ENCODE results near the gene FNTB. TPM values are rescaled to one million over a fixed set of nuclear protein-coding genes. Genes with fewer than 3 reads are reported as not detected.
"Not testable (repeated sequence)": the region's sequence is repeated elsewhere in the genome, so short reads cannot be mapped to it uniquely, and the experiment has no call there.

FNTB gene
- total RNA-seq, 1 donor: 12.7 TPM

- H4K20me1 ChIP-seq (ENCODE audit: insufficient read depth, low read length): no peaks in the 10 kb centered on the region
- H3K79me2 ChIP-seq (ENCODE audit: insufficient read depth, low read length): no peaks in the 10 kb centered on the region
- H3K4me1 ChIP-seq (ENCODE audit: insufficient read depth, low read length): no peaks in the 10 kb centered on the region
- H3K27ac ChIP-seq (ENCODE audit: low read depth, low read length): no peak overlapping the region
- TF ChIP-seq CTCF (IDR thresholded peaks at IDR 0.05; ENCODE audit: extremely low read depth, low read depth, low read length): no peak
- H2AFZ ChIP-seq (ENCODE audit: low read length): no peak overlapping the region
- no peak overlapping the region for H3K4me3 ChIP-seq (ENCODE audit: insufficient read depth, low read length)
- no peaks in the 10 kb centered on the region for H3K9me3 ChIP-seq (ENCODE audit: low read depth, low read length)
- no peak overlapping the region for H3K4me2 ChIP-seq (ENCODE audit: insufficient read depth, low read length)
- H3K27me3 ChIP-seq (ENCODE audit: insufficient read depth, low read length): no peaks in the 10 kb centered on the region
- peaks cover 24% of the 10 kb centered on the region for H3K36me3 ChIP-seq (ENCODE audit: insufficient read depth, low read length)
- DNase-seq (ENCODE audit: insufficient read length, low spot score, missing footprints): no peak
Observed at GRCh38 chr14:65025818-65026217, 39.1 kb downstream of the FNTB start.

- no peaks in the 10 kb centered on the region for H3K4me1 ChIP-seq (ENCODE audit: insufficient read depth, low read length)
- H3K27me3 ChIP-seq (ENCODE audit: insufficient read depth, low read length): no peaks in the 10 kb centered on the region
Observed at GRCh38 chr14:65026526-65026925, 39.8 kb downstream of the FNTB start.

GRCh38 chr14:65027127-65027799 is 40.6 kb downstream of the FNTB start:
- no peaks in the 10 kb centered on the region for H4K20me1 ChIP-seq (ENCODE audit: insufficient read depth, low read length)
- H3K4me1 ChIP-seq (ENCODE audit: insufficient read depth, low read length): no peaks in the 10 kb centered on the region
- peak; percentile 26 for DNase-seq (ENCODE audit: insufficient read length, low spot score, missing footprints)
- no peak overlapping the region for H3K4me3 ChIP-seq (ENCODE audit: insufficient read depth, low read length)
- peaks cover 28% of the 10 kb centered on the region for H3K36me3 ChIP-seq (ENCODE audit: insufficient read depth, low read length)
- no peak for TF ChIP-seq CTCF (IDR thresholded peaks at IDR 0.05; ENCODE audit: extremely low read depth, low read depth, low read length)
- H3K79me2 ChIP-seq (ENCODE audit: insufficient read depth, low read length): no peaks in the 10 kb centered on the region
- no peak overlapping the region for H3K4me2 ChIP-seq (ENCODE audit: insufficient read depth, low read length)
- H3K27ac ChIP-seq (ENCODE audit: low read depth, low read length): no peak overlapping the region
- no peaks in the 10 kb centered on the region for H3K27me3 ChIP-seq (ENCODE audit: insufficient read depth, low read length)
- no peaks in the 10 kb centered on the region for H3K9me3 ChIP-seq (ENCODE audit: low read depth, low read length)
- H2AFZ ChIP-seq (ENCODE audit: low read length): no peak overlapping the region

More at GRCh38 chr14:65026526-65026925, 39.8 kb downstream of the FNTB start:
- no peak overlapping the region for H2AFZ ChIP-seq (ENCODE audit: low read length)
- H3K4me2 ChIP-seq (ENCODE audit: insufficient read depth, low read length): no peak overlapping the region
- no peak for DNase-seq (ENCODE audit: insufficient read length, low spot score, missing footprints)
- no peak for TF ChIP-seq CTCF (IDR thresholded peaks at IDR 0.05; ENCODE audit: extremely low read depth, low read depth, low read length)
- H3K4me3 ChIP-seq (ENCODE audit: insufficient read depth, low read length): no peak overlapping the region
- no peaks in the 10 kb centered on the region for H3K9me3 ChIP-seq (ENCODE audit: low read depth, low read length)
- no peaks in the 10 kb centered on the region for H4K20me1 ChIP-seq (ENCODE audit: insufficient read depth, low read length)
- H3K27ac ChIP-seq (ENCODE audit: low read depth, low read length): no peak overlapping the region
- peaks cover 24% of the 10 kb centered on the region for H3K36me3 ChIP-seq (ENCODE audit: insufficient read depth, low read length)
- no peaks in the 10 kb centered on the region for H3K79me2 ChIP-seq (ENCODE audit: insufficient read depth, low read length)

- no peak for TF ChIP-seq CTCF (IDR thresholded peaks at IDR 0.05; ENCODE audit: extremely low read depth, low read depth, low read length)
- no peaks in the 10 kb centered on the region for H4K20me1 ChIP-seq (ENCODE audit: insufficient read depth, low read length)
- H3K4me1 ChIP-seq (ENCODE audit: insufficient read depth, low read length): no peaks in the 10 kb centered on the region
- H2AFZ ChIP-seq (ENCODE audit: low read length): no peak overlapping the region
- H3K4me3 ChIP-seq (ENCODE audit: insufficient read depth, low read length): no peak overlapping the region
- H3K36me3 ChIP-seq (ENCODE audit: insufficient read depth, low read length): peaks cover 35% of the 10 kb centered on the region
- DNase-seq (ENCODE audit: insufficient read length, low spot score, missing footprints): no peak
- no peaks in the 10 kb centered on the region for H3K79me2 ChIP-seq (ENCODE audit: insufficient read depth, low read length)
- H3K9me3 ChIP-seq (ENCODE audit: low read depth, low read length): no peaks in the 10 kb centered on the region
- H3K27ac ChIP-seq (ENCODE audit: low read depth, low read length): no peak overlapping the region
- no peaks in the 10 kb centered on the region for H3K27me3 ChIP-seq (ENCODE audit: insufficient read depth, low read length)
- H3K4me2 ChIP-seq (ENCODE audit: insufficient read depth, low read length): no peak overlapping the region
Observed at GRCh38 chr14:65028937-65029336, 42.2 kb downstream of the FNTB start.

- H3K4me1 ChIP-seq (ENCODE audit: insufficient read depth, low read length): not testable (repeated sequence)
Observed at GRCh38 chr14:65031321-65031720, 44.6 kb downstream of the FNTB start.

More at GRCh38 chr14:65031321-65031720, 44.6 kb downstream of the FNTB start:
- not testable (repeated sequence) for H3K9me3 ChIP-seq (ENCODE audit: low read depth, low read length); H3K27ac ChIP-seq (ENCODE audit: low read depth, low read length); H3K4me3 ChIP-seq (ENCODE audit: insufficient read depth, low read length); H3K4me2 ChIP-seq (ENCODE audit: insufficient read depth, low read length); H4K20me1 ChIP-seq (ENCODE audit: insufficient read depth, low read length); H3K27me3 ChIP-seq (ENCODE audit: insufficient read depth, low read length); H2AFZ ChIP-seq (ENCODE audit: low read length); H3K79me2 ChIP-seq (ENCODE audit: insufficient read depth, low read length); DNase-seq (ENCODE audit: insufficient read length, low spot score, missing footprints)
- H3K36me3 ChIP-seq (ENCODE audit: insufficient read depth, low read length): peaks cover 35% of the 10 kb centered on the region
